Prostate gland (tissue), 2 donors: ENCODE results near the gene COL1A1. TPM values are rescaled to one million over a fixed set of nuclear protein-coding genes. Genes with fewer than 3 reads are reported as not detected.

ENCODE experiments used
- DNase-seq: peaks from one replicate; pipeline ENCODE4 v3.0.0-alpha.2; 2019; ENCODE audit warnings: low spot score
- H3K27ac ChIP-seq, 2 donors: fragments of 200-600 bp; sonication (generic); 2 replicates each; pipeline ENCODE4 v1.5.1; 2017 to 2019
- H3K27me3 ChIP-seq: fragments of 200-600 bp; sonication (generic); replicated peaks from 2 replicates; pipeline ENCODE4 v1.5.1; 2019; ENCODE audit not compliant: insufficient read depth
- H3K36me3 ChIP-seq, 2 donors: fragments of 200-600 bp; sonication (generic); 1 replicate in 1 of 2; 2 replicates in 1 of 2; pipeline versions ENCODE4 v1.5.1 to v1.8.1; 2017 to 2019
- H3K4me1 ChIP-seq: fragments of 200-600 bp; sonication (generic); replicated peaks from 2 replicates; pipeline ENCODE4 v1.5.1; 2019
- H3K4me3 ChIP-seq, 2 donors: fragments of 200-600 bp; sonication (generic); 2 replicates each; pipeline ENCODE4 v1.5.1; 2017 to 2019
- H3K9me3 ChIP-seq: fragments of 200-600 bp; sonication (generic); 2 replicates; pipeline ENCODE4 v1.5.1; 2017
- POLR2A ChIP-seq: fragments of 450-650 bp; IDR thresholded peaks from one replicate; pipeline ENCODE4 v1.6.1; 2016; ENCODE audit warnings: antibody characterized with exemption, mild to moderate bottlenecking
- POLR2AphosphoS5 ChIP-seq: sonication (generic); formaldehyde crosslinking; IDR thresholded peaks from one replicate; pipeline ENCODE4 v1.6.1; 2017; ENCODE audit warnings: antibody characterized with exemption
- WGBS: methylation state at CpG from one replicate; pipeline ENCODE4 v1.1.5; 2018; 5-methylcytosine and 5-hydroxymethylcytosine counted together
- intact Hi-C: fragments of 100-400 bp; cut with DNase I; formaldehyde crosslinking; loops from one replicate; pipeline ENCODE4 v1.14.2; 2022
- total RNA-seq, 2 donors: library from RNA; depleted of rRNA; stranded (reverse); fragments of >200 nt; gene quantifications; one replicate each; pipeline ENCODE4 v1.1.0, GENCODE V29; 2016
- TF ChIP-seq, protein P1 (sequence below), 4 experiments: fragments of 200-600 bp in 2 of 4; fragments of 450-650 bp in 2 of 4; sonication (generic) in 2 of 4; IDR thresholded peaks; 1 replicate in 3 of 4; 2 replicates in 1 of 4; pipeline ENCODE4 v1.5.1; 2016 to 2019; ENCODE audit warnings: antibody characterized with exemption in 4 of 4, mild to moderate bottlenecking in 2 of 4, moderate library complexity in 2 of 4

The COL1A1 gene
- total RNA-seq, 2 donors from 2014 or later, result 21.5 to 81.0 TPM

DNA sequence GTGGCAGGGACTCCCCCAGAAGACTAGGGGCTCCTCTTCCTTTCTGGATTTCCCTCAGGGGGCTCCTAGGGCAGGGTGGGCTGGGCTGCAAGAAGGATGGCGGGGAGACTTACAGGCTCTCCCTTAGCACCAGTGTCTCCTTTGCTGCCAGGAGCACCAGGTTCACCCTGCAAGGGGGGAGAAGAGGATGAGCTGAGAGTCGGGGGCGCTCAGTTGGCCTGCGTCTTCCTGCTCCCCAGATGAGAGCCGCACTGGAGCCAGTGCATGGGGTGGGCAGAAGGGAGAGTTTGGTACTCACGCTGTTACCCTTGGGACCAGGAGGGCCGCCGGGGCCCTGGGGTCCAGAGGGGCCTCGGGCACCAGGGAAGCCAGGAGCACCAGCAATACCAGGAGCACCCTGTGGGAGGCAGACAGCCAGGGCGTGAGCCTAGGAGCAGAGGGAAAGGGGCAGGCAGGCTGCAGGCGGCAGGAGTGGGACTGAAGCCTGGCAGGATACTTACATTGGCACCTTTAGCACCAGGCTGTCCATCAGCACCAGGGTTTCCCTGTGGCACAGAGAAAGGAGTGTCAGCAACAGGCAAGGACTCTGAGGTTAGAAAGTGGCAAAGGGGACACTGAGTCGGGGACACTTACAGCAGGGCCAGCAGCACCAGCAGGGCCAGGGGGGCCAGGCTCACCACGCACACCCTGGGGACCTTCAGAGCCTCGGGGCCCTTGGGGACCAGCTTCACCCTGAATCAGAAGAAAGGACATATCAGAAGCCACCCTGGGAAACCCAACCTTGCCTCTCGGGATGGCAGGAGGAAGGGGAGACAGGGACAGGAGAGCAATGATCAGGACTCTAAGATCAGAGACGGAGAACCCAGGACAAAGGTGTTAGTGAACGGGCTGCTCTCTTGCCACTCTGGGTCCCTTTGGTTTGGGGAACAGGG lies 6.2 kb downstream of the COL1A1 start:
- intact Hi-C loops, result no loop called here
- Histone ChIP-seq H3K27ac (peak overlapping the region in 1 of 2 donors; percentile 80), H3K4me1 (no peaks in the 10 kb centered on the region), H3K4me3 (no peak overlapping the region), H3K9me3 (no peaks in the 10 kb centered on the region), H3K27me3 (no peaks in the 10 kb centered on the region), H3K36me3 (peaks cover 0 to 6% of the 10 kb centered on the region in 2 donors)
- no peak for DNase-seq
- TF ChIP-seq POLR2AphosphoS5, result no peak
- no peak for TF ChIP-seq POLR2A
- TF ChIP-seq, protein P1, sequence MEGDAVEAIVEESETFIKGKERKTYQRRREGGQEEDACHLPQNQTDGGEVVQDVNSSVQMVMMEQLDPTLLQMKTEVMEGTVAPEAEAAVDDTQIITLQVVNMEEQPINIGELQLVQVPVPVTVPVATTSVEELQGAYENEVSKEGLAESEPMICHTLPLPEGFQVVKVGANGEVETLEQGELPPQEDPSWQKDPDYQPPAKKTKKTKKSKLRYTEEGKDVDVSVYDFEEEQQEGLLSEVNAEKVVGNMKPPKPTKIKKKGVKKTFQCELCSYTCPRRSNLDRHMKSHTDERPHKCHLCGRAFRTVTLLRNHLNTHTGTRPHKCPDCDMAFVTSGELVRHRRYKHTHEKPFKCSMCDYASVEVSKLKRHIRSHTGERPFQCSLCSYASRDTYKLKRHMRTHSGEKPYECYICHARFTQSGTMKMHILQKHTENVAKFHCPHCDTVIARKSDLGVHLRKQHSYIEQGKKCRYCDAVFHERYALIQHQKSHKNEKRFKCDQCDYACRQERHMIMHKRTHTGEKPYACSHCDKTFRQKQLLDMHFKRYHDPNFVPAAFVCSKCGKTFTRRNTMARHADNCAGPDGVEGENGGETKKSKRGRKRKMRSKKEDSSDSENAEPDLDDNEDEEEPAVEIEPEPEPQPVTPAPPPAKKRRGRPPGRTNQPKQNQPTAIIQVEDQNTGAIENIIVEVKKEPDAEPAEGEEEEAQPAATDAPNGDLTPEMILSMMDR (IDR thresholded peaks at IDR 0.05), result no peak
- WGBS, result 70% methylated on average over 17 of the region's 17 CpGs

DNA sequence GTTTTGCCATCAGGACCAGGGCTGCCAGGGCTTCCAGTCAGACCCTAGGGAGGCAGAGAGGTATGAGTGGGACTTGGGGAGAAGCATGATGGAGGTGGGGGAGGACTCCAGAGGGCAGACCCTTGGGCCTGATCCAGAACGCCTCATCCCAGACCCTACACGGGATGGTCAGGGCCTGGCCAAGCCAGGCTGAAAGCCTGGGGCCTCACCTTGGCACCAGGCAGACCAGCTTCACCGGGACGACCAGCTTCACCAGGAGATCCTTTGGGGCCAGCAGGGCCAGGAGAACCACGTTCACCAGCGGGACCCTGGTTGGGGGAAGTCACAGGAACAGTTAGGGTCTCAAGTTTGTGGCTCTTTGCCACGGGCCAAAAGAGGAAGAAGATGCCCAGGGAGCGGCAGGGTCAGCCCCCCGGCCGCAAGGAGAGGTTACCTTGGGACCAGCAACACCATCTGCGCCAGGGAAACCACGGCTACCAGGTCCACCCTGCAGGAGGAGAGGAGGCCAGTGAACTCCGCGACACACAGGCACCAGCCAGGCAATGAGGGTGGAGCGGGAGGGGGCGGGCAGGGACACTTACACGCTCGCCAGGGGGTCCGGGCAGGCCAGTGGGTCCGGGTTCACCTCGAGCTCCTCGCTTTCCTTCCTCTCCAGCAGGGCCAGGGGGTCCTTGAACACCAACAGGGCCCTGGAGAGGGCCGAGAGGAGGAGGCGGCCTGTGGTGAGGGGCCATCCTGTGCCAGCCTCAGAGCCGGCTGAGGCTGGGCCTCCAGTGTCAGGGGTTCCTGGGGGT lies 7.1 kb downstream of the COL1A1 start:
- DNase-seq, result no peak
- intact Hi-C loops, result no loop called here
- H3K9me3 ChIP-seq, result no peaks in the 10 kb centered on the region
- TF ChIP-seq, protein P1 (IDR thresholded peaks at IDR 0.05), result no peak
- TF ChIP-seq POLR2AphosphoS5 (no peak), POLR2A (no peak)
- H3K27ac ChIP-seq, result peak overlapping the region in 1 of 2 donors; percentile 38
- WGBS, result 76% methylated on average over 15 of the region's 25 CpGs
- no peaks in the 10 kb centered on the region for H3K4me1 ChIP-seq
- H3K36me3 ChIP-seq, result peaks cover 0 to 6% of the 10 kb centered on the region in 2 donors
- H3K4me3 ChIP-seq, result no peak overlapping the region
- H3K27me3 ChIP-seq, result no peaks in the 10 kb centered on the region

DNA sequence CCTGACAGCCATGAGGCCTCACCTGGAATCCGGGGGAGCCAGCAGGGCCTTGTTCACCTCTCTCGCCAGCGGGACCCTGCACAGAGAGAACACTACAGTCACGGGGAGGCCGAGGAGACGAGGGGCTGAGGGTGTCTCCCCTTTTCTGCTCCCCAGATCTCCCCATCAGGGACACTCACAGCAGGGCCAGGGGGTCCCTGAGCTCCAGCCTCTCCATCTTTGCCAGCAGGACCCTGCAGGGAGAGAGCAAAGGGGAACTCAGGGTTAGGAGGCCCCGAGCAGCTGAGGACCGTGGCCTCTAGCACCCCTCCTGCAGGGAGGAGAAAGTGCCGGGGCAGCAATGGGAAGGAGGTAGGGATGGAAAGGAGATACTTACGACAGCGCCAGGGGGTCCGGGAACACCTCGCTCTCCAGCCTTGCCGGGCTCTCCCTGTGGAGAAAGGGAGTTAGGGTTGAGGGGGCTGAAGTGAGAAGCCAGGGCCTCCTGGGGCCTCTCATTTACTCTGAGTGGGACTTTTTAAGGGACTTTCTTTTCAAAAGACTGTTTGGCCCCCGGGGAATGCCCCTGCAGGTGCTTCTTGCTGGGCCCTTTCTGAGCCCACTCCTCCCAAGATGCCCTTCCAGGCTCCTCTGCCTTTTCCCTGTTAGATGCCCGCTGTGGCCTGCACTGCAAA lies 8.7 kb downstream of the COL1A1 start:
- DNase-seq, result no peak
- peak overlapping the region in 1 of 2 donors; percentile 27 for H3K27ac ChIP-seq
- peaks cover 6% of the 10 kb centered on the region in 2 donors for H3K36me3 ChIP-seq
- no peaks in the 10 kb centered on the region for H3K9me3 ChIP-seq
- TF ChIP-seq POLR2AphosphoS5 (no peak), POLR2A (no peak)
- TF ChIP-seq, protein P1 (IDR thresholded peaks at IDR 0.05), result no peak
- WGBS, result 68% methylated on average over 16 of the region's 16 CpGs
- intact Hi-C loops, result no loop called here
- H3K4me1 ChIP-seq, result no peaks in the 10 kb centered on the region
- no peak overlapping the region for H3K4me3 ChIP-seq
- H3K27me3 ChIP-seq, result no peaks in the 10 kb centered on the region

DNA sequence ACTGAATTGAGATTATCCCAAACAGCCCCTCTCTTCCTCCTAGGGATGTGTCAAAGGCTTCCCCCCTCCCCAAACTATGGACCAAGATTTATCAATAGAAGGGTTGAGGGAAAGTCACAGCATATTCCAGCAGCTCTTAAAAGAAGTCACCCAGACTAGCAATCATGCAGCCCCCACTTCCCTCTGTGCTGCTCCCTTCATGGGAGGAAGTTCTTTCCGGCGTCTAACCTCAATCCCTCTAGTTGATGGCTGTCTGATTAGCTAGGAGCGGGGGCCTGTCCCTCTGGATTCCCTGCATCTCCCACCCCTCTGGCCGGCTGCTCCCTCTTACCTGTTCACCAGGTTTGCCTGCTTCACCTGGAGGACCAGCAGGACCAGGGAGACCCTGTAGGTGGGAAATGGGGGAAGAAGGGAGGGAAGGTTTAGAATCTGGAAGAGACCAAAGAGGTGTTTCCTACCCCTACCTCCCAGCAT lies 9.2 kb downstream of the COL1A1 start:
- no peak overlapping the region for H3K4me3 ChIP-seq
- no peak overlapping the region for H3K27ac ChIP-seq
- H3K36me3 ChIP-seq, result peaks cover 6% of the 10 kb centered on the region in 2 donors
- TF ChIP-seq POLR2AphosphoS5, result no peak
- TF ChIP-seq POLR2A, result no peak
- TF ChIP-seq, protein P1 (IDR thresholded peaks at IDR 0.05), result no peak
- no peaks in the 10 kb centered on the region for H3K4me1 ChIP-seq
- no peaks in the 10 kb centered on the region for H3K27me3 ChIP-seq
- 62% methylated on average over 4 of the region's 4 CpGs for WGBS
- H3K9me3 ChIP-seq, result no peaks in the 10 kb centered on the region
- no peak for DNase-seq
- intact Hi-C loops, result no loop called here
